ENCODE results near the gene PCBP2. TPM values are rescaled to one million over a fixed set of nuclear protein-coding genes. Genes with fewer than 3 reads are reported as not detected.
"Not testable (repeated sequence)": the region's sequence is repeated elsewhere in the genome, so short reads cannot be mapped to it uniquely, and the experiment has no call there.

The PCBP2 gene
- polyA plus RNA-seq, 1 of the 3 experiments (the other 2 are of a cell fraction), result 368 TPM

GRCh38 chr12:53419756-53420155 is 32.1 kb upstream of the PCBP2 start:
- DNase-seq, result no peak
- H3K4me2 ChIP-seq, result no peak overlapping the region
- H3K36me3 ChIP-seq (replicated peaks in 1 of 2; ENCODE audit: control insufficient read depth in 1 of 2, insufficient read depth in 2 of 2, low read length in 1 of 2), result no peaks in the 10 kb centered on the region
- peaks cover 10% of the 10 kb centered on the region for H3F3A ChIP-seq (replicated peaks; ENCODE audit: insufficient read depth)
- POLR2A ChIA-PET, result no interaction called here
- CTCF ChIA-PET, result interaction anchor here (0.9 to 8.0 kb wide), 6 partner anchors 28 to 95 kb away, joined by 3 to 236 read pairs (median 68); partner anchors contain the start of gene AAAS
- peaks cover 20 to 32% of the 10 kb centered on the region in 2 experiments for H3K4me1 ChIP-seq (ENCODE audit: control insufficient read depth in 1 of 2, insufficient read depth in 2 of 2, low read depth in 1 of 2, low read length in 1 of 2)
- H3K9ac ChIP-seq, result no peak overlapping the region
- no peaks in the 10 kb centered on the region for H3K79me2 ChIP-seq (ENCODE audit: insufficient read depth)
- no peak for TF ChIP-seq RXRA (IDR thresholded peaks at IDR 0.05; ENCODE audit: borderline replicate concordance, low read depth)
- TF ChIP-seq ELF1 (IDR thresholded peaks at IDR 0.05), result no peak
- TF ChIP-seq RAD21 (IDR thresholded peaks at IDR 0.05; ENCODE audit: low read length), result no peak
- no peak for TF ChIP-seq JUND (IDR thresholded peaks at IDR 0.05)
- no peak for TF ChIP-seq FOXJ3 (CRISPR knock-in tag; IDR thresholded peaks at IDR 0.05)
- TF ChIP-seq GATA2 (CRISPR knock-in tag; IDR thresholded peaks at IDR 0.05), result no peak
- no peak for TF ChIP-seq USF1 (IDR thresholded peaks at IDR 0.05; ENCODE audit: borderline replicate concordance, low read depth)
- TF ChIP-seq USF2 (IDR thresholded peaks at IDR 0.05; ENCODE audit: borderline replicate concordance, low read depth, low read length), result no peak
- TF ChIP-seq SMC3 (IDR thresholded peaks at IDR 0.05; ENCODE audit: low read depth, low read length), result no peak
- TF ChIP-seq FOXM1 (IDR thresholded peaks at IDR 0.05; ENCODE audit: low read depth), result no peak
- no peaks in the 10 kb centered on the region for H3K9me2 ChIP-seq
- WGBS (ENCODE audit: low lambda C conversion rate), result 93% methylated on average over 2 of the region's 2 CpGs
- no peaks in the 10 kb centered on the region for H3K27me3 ChIP-seq (ENCODE audit: insufficient read depth)
- H2AFZ ChIP-seq (ENCODE audit: low read depth), result no peak overlapping the region
- no peak overlapping the region for H3K4me3 ChIP-seq (ENCODE audit: low read depth in 2 of 2, low read length in 1 of 2)
- H3K9me3 ChIP-seq, result no peaks in the 10 kb centered on the region
- H3K27ac ChIP-seq (ENCODE audit: low read depth in 2 of 2, low read length in 1 of 2), result no peak overlapping the region
- no peaks in the 10 kb centered on the region for H4K20me1 ChIP-seq (ENCODE audit: insufficient read depth)

GRCh38 chr12:53422247-53422646 is 29.7 kb upstream of the PCBP2 start:
- H3K36me3 ChIP-seq (replicated peaks in 1 of 2; ENCODE audit: control insufficient read depth in 1 of 2, insufficient read depth in 2 of 2, low read length in 1 of 2); H3K4me2 ChIP-seq; H3K79me2 ChIP-seq (ENCODE audit: insufficient read depth); H3K9ac ChIP-seq; H3K27me3 ChIP-seq (ENCODE audit: insufficient read depth); H3F3A ChIP-seq (replicated peaks; ENCODE audit: insufficient read depth); DNase-seq; H3K9me3 ChIP-seq; H2AFZ ChIP-seq (ENCODE audit: low read depth); H3K27ac ChIP-seq (ENCODE audit: low read depth in 2 of 2, low read length in 1 of 2); POLR2A ChIA-PET; H3K9me2 ChIP-seq; H4K20me1 ChIP-seq (ENCODE audit: insufficient read depth); H3K4me3 ChIP-seq (ENCODE audit: low read depth in 2 of 2, low read length in 1 of 2): not testable (repeated sequence)
- CTCF ChIA-PET, result interaction anchor here (0.6 to 8.0 kb wide), 11 partner anchors 10 to 328 kb away, joined by 3 to 236 read pairs (median 6); partner anchors contain the start of gene AAAS
- WGBS (ENCODE audit: low lambda C conversion rate), result 82% methylated on average over 12 of the region's 12 CpGs
- peaks cover 0 to 23% of the 10 kb centered on the region in 2 experiments; a peak in 1 of 4 replicates for H3K4me1 ChIP-seq (ENCODE audit: control insufficient read depth in 1 of 2, insufficient read depth in 2 of 2, low read depth in 1 of 2, low read length in 1 of 2)

- no peaks in the 10 kb centered on the region for H4K20me1 ChIP-seq (ENCODE audit: insufficient read depth)
- no peak within 1 kb of the TSS for H3K27ac ChIP-seq (ENCODE audit: low read depth in 2 of 2, low read length in 1 of 2)
- no peak within 1 kb of the TSS for H3K4me2 ChIP-seq
- no peak for DNase-seq
- H2AFZ ChIP-seq (ENCODE audit: low read depth), result no peak within 1 kb of the TSS
- ChIA-PET POLR2A (no interaction called here), CTCF (interaction anchor here (7.3 to 8.0 kb wide), 4 partner anchors 41 to 99 kb away, joined by 53 to 236 read pairs (median 90); partner anchors contain the start of gene AAAS)
- WGBS (ENCODE audit: low lambda C conversion rate), result 100% methylated on average over 1 of the region's 1 CpG
- H3K4me3 ChIP-seq (ENCODE audit: low read depth in 2 of 2, low read length in 1 of 2), result no peak within 1 kb of the TSS
- H3K4me1 ChIP-seq (ENCODE audit: control insufficient read depth in 1 of 2, insufficient read depth in 2 of 2, low read depth in 1 of 2, low read length in 1 of 2), result peaks cover 0 to 19% of the 10 kb centered on the region in 2 experiments; a peak in 1 of 4 replicates
- no peaks in the 10 kb centered on the region for H3K79me2 ChIP-seq (ENCODE audit: insufficient read depth)
- no peaks in the 10 kb centered on the region for H3K27me3 ChIP-seq (ENCODE audit: insufficient read depth)
- H3K9ac ChIP-seq, result no peak within 1 kb of the TSS
- H3K9me2 ChIP-seq, result no peaks in the 10 kb centered on the region
- H3F3A ChIP-seq (replicated peaks; ENCODE audit: insufficient read depth), result peaks cover 8% of the 10 kb centered on the region
- TF ChIP-seq, protein P1, sequence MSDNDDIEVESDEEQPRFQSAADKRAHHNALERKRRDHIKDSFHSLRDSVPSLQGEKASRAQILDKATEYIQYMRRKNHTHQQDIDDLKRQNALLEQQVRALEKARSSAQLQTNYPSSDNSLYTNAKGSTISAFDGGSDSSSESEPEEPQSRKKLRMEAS (IDR thresholded peaks at IDR 0.05; ENCODE audit: low read depth), result no peak
- no peak for TF ChIP-seq TEAD4 (IDR thresholded peaks at IDR 0.05; ENCODE audit: borderline replicate concordance, insufficient read depth)
- no peak for TF ChIP-seq RAD21 (IDR thresholded peaks at IDR 0.05; ENCODE audit: low read length)
- TF ChIP-seq TCF12 (IDR thresholded peaks at IDR 0.05), result no peak
- no peaks in the 10 kb centered on the region for H3K36me3 ChIP-seq (replicated peaks in 1 of 2; ENCODE audit: control insufficient read depth in 1 of 2, insufficient read depth in 2 of 2, low read length in 1 of 2)
- H3K9me3 ChIP-seq, result no peaks in the 10 kb centered on the region
These were observed 28.3 kb upstream of the PCBP2 start, which contains the start of gene AMHR2 for GRCh38 chr12:53423597-53423996. Gene AMHR2 (plus strand): TSS chr12:53423855. CDS start chr12:53423935, 80 bp downstream.
